WTC11 (cell line): ENCODE results near the gene KIF3A. TPM values are rescaled to one million over a fixed set of nuclear protein-coding genes. Genes with fewer than 3 reads are reported as not detected.

Experiments
- ATAC-seq: fragments of 200-7000 bp; cut with Tn5 transposase; 2 replicates; pipeline ENCODE4 v1.10.0; 2021; ENCODE audit warnings: mild to moderate bottlenecking, moderate library complexity
- CTCF ChIA-PET: fragments of 300-600 bp; sonication (Branson Sonifier 250); formaldehyde crosslinking; loops from one replicate; lab custom pipeline; 2021; ENCODE audit warnings: antibody characterized with exemption; lab: Charles Lee
- POLR2A ChIA-PET: fragments of 350-600 bp; sonication (Branson Sonifier 250); formaldehyde crosslinking; loops from one replicate; lab custom pipeline; 2021; ENCODE audit warnings: antibody characterized with exemption; lab: Charles Lee
- DNase-seq: peaks from one replicate; pipeline ENCODE4 v3.0.0; 2021; ENCODE audit warnings: low spot score
- H3K27ac Mint-ChIP-seq: 2 replicates; pipeline ENCODE4 v1.8.0; 2021; ENCODE audit warnings: mixed read lengths
- H3K27me3 Mint-ChIP-seq: 2 replicates; pipeline ENCODE4 v1.8.0; 2021; ENCODE audit warnings: low read depth, mild to moderate bottlenecking, moderate library complexity, mixed read lengths
- H3K36me3 Mint-ChIP-seq: 2 replicates; pipeline ENCODE4 v1.8.0; 2021; ENCODE audit warnings: mixed read lengths
- H3K4me1 Mint-ChIP-seq: 2 replicates; pipeline ENCODE4 v1.8.0; 2022; ENCODE audit warnings: mixed read lengths
- H3K4me3 Mint-ChIP-seq: 2 replicates; pipeline ENCODE4 v1.8.0; 2021; ENCODE audit warnings: mild to moderate bottlenecking, moderate library complexity, mixed read lengths
- H3K9me3 Mint-ChIP-seq: 2 replicates; pipeline ENCODE4 v1.8.0; 2021; ENCODE audit warnings: mixed read lengths
- AFF4 ChIP-seq: sonication (generic); formaldehyde crosslinking; IDR thresholded peaks from 2 replicates; pipeline ENCODE4 v1.8.1; 2023; ENCODE audit warnings: mild to moderate bottlenecking, missing genetic modification reagents, borderline replicate concordance
- ATF2 ChIP-seq: sonication (generic); formaldehyde crosslinking; IDR thresholded peaks from 2 replicates; pipeline ENCODE4 v1.8.1; 2022; ENCODE audit warnings: low read depth, missing genetic modification reagents, borderline replicate concordance
- ATF3 ChIP-seq: sonication (generic); formaldehyde crosslinking; conservative IDR thresholded peaks from 2 replicates; pipeline ENCODE4 v1.8.1; 2022; ENCODE audit warnings: mild to moderate bottlenecking, missing genetic modification reagents
- CBFB ChIP-seq: sonication (generic); formaldehyde crosslinking; IDR thresholded peaks from 2 replicates; pipeline ENCODE4 v1.8.1; 2022; ENCODE audit warnings: mild to moderate bottlenecking, low read depth, missing genetic modification reagents
- CREM ChIP-seq: sonication (generic); formaldehyde crosslinking; IDR thresholded peaks from 2 replicates; pipeline ENCODE4 v1.8.1; 2022; ENCODE audit warnings: mild to moderate bottlenecking, missing genetic modification reagents, moderate library complexity
- ETV6 ChIP-seq: sonication (generic); formaldehyde crosslinking; IDR thresholded peaks from 2 replicates; pipeline ENCODE4 v1.8.1; 2022; ENCODE audit warnings: mild to moderate bottlenecking, missing genetic modification reagents
- FOXP1 ChIP-seq: sonication (generic); formaldehyde crosslinking; IDR thresholded peaks from 2 replicates; pipeline ENCODE4 v1.8.0; 2022; ENCODE audit warnings: missing genetic modification reagents, mild to moderate bottlenecking, moderate library complexity, borderline replicate concordance
- FOXP4 ChIP-seq: sonication (generic); formaldehyde crosslinking; IDR thresholded peaks from 2 replicates; pipeline ENCODE4 v1.8.0; 2022; ENCODE audit warnings: mild to moderate bottlenecking, missing genetic modification reagents
- HMGXB4 ChIP-seq: sonication (generic); formaldehyde crosslinking; IDR thresholded peaks from 2 replicates; pipeline ENCODE4 v1.8.1; 2023; ENCODE audit warnings: mild to moderate bottlenecking, moderate library complexity, missing genetic modification reagents
- MAX ChIP-seq: sonication (generic); formaldehyde crosslinking; IDR thresholded peaks from 2 replicates; pipeline ENCODE4 v1.8.0; 2022; ENCODE audit warnings: mild to moderate bottlenecking, missing genetic modification reagents
- MXD4 ChIP-seq: fragments of 250-450 bp; sonication (Bioruptor Pico); IDR thresholded peaks from 2 replicates; pipeline ENCODE4 v1.8.0; 2021; ENCODE audit warnings: mild to moderate bottlenecking, moderate library complexity, borderline replicate concordance
- MYBL2 ChIP-seq: sonication (generic); formaldehyde crosslinking; IDR thresholded peaks from 2 replicates; pipeline ENCODE4 v1.8.1; 2023; ENCODE audit warnings: mild to moderate bottlenecking, moderate library complexity, missing genetic modification reagents
- NFATC4 ChIP-seq: fragments of 250-450 bp; sonication (Bioruptor Pico); IDR thresholded peaks from 2 replicates; pipeline ENCODE4 v1.9.0; 2021; ENCODE audit warnings: mild to moderate bottlenecking
- NFE2L1 ChIP-seq: sonication (generic); formaldehyde crosslinking; IDR thresholded peaks from 2 replicates; pipeline ENCODE4 v1.8.1; 2023; ENCODE audit warnings: missing genetic modification reagents
- NFYB ChIP-seq: sonication (generic); formaldehyde crosslinking; conservative IDR thresholded peaks from 2 replicates; pipeline ENCODE4 v1.8.0; 2022; ENCODE audit warnings: low read depth, missing genetic modification reagents
- OVOL2 ChIP-seq: fragments of 250-450 bp; sonication (Bioruptor Pico); IDR thresholded peaks from 2 replicates; pipeline ENCODE4 v1.9.0; 2021; ENCODE audit warnings: mild to moderate bottlenecking, borderline replicate concordance
- SP1 ChIP-seq: sonication (generic); formaldehyde crosslinking; conservative IDR thresholded peaks from 2 replicates; pipeline ENCODE4 v1.8.1; 2022; ENCODE audit warnings: missing genetic modification reagents
- TCF7 ChIP-seq: sonication (generic); formaldehyde crosslinking; IDR thresholded peaks from 2 replicates; pipeline ENCODE4 v1.8.0; 2022; ENCODE audit warnings: mild to moderate bottlenecking, low read depth, missing genetic modification reagents, moderate library complexity
- ZBTB21 ChIP-seq: sonication (generic); formaldehyde crosslinking; IDR thresholded peaks from 2 replicates; pipeline ENCODE4 v1.8.1; 2023; ENCODE audit warnings: mild to moderate bottlenecking, missing genetic modification reagents, borderline replicate concordance
- ZBTB43 ChIP-seq: sonication (generic); formaldehyde crosslinking; IDR thresholded peaks from 2 replicates; pipeline ENCODE4 v1.8.1; 2023; ENCODE audit warnings: mild to moderate bottlenecking, missing genetic modification reagents
- ZMAT4 ChIP-seq: fragments of 250-450 bp; sonication (Bioruptor Pico); IDR thresholded peaks from 2 replicates; pipeline ENCODE4 v1.9.0; 2021; ENCODE audit warnings: mild to moderate bottlenecking
- total RNA-seq: library from RNA; stranded (reverse); gene quantifications from 3 replicates; pipeline ENCODE4 v1.2.3, GENCODE V29; 2021

KIF3A gene
- total RNA-seq, 1 experiment from 2014 or later: 10.1 TPM

GRCh38 chr5:132777209-132778069 lies 40.1 kb upstream of the KIF3A start, which contains the start of gene SEPTIN8:
Gene SEPTIN8, minus strand, starts transcription at chr5:132777239. Its CDS starts 102 bp downstream, at chr5:132777137.
- Mint-ChIP-seq H3K27ac (no peak within 1 kb of the TSS), H3K9me3 (no peaks in the 10 kb centered on the region), H3K36me3 (no peaks in the 10 kb centered on the region), H3K4me1 (peaks cover 23% of the 10 kb centered on the region), H3K4me3 (peak within 1 kb of the TSS; percentile 67), H3K27me3 (peaks cover 50% of the 10 kb centered on the region)
- CTCF ChIA-PET: interaction anchor here (0.6 to 4.5 kb wide), 11 partner anchors 22 to 251 kb away, joined by 3 to 26 read pairs (median 6); partner anchors contain the start of gene CCNI2
- no peak for TF ChIP-seq AFF4 (CRISPR knock-in tag)
- peak; percentile 61 for TF ChIP-seq MYBL2 (CRISPR knock-in tag)
- peak; percentile 65 for TF ChIP-seq SP1
- TF ChIP-seq HMGXB4 (CRISPR knock-in tag): peak; percentile 12; the same call in 1 of the 2 replicates
- peak; percentile 78; the same call in 1 of the 2 replicates for TF ChIP-seq FOXP1
- peak; percentile 44 for TF ChIP-seq MAX
- TF ChIP-seq TCF7 (CRISPR knock-in tag): peak; percentile 63; the same call in 1 of the 2 replicates
- TF ChIP-seq CREM (CRISPR knock-in tag): peak; percentile 53; the same call in 1 of the 2 replicates
- peak; percentile 46; the same call in 1 of the 2 replicates for TF ChIP-seq ETV6
- peak; percentile 53; the same call in 1 of the 2 replicates for TF ChIP-seq ZBTB43
- no peak for TF ChIP-seq NFYB
- TF ChIP-seq CBFB (CRISPR knock-in tag): no peak
- ATAC-seq: peak; percentile 57
- POLR2A ChIA-PET: interaction anchor here (0.6 kb wide), 2 partner anchors 131 to 132 kb away, joined by 3 read pairs; no protein-coding TSS in a partner anchor
- DNase-seq: peak; percentile 54

- Mint-ChIP-seq H3K4me3 (no peak overlapping the region), H3K27me3 (peaks cover 50% of the 10 kb centered on the region), H3K27ac (no peak overlapping the region), H3K36me3 (no peaks in the 10 kb centered on the region), H3K9me3 (no peaks in the 10 kb centered on the region), H3K4me1 (peaks cover 29% of the 10 kb centered on the region)
- ChIA-PET CTCF (interaction anchor here (0.6 to 4.5 kb wide), 8 partner anchors 22 to 250 kb away, joined by 3 to 26 read pairs (median 9); partner anchors contain the start of gene CCNI2), POLR2A (interaction anchor here (0.6 kb wide), 1 partner anchor 131 kb away, joined by 3 read pairs; no protein-coding TSS in a partner anchor)
- no peak for DNase-seq
- no peak; the same call in 1 of the 2 replicates for ATAC-seq
- no peak for TF ChIP-seq TCF7 (CRISPR knock-in tag)
- no peak for TF ChIP-seq NFE2L1 (CRISPR knock-in tag)
- no peak for TF ChIP-seq ZMAT4 (CRISPR knock-in tag)
- TF ChIP-seq ATF2: no peak
- TF ChIP-seq SP1: no peak
- TF ChIP-seq NFATC4 (CRISPR knock-in tag): no peak
- no peak for TF ChIP-seq FOXP4 (CRISPR knock-in tag)
- no peak for TF ChIP-seq ZBTB21 (CRISPR knock-in tag)
- TF ChIP-seq MXD4: no peak
- no peak for TF ChIP-seq ATF3 (CRISPR knock-in tag)
- no peak for TF ChIP-seq OVOL2
Measured at GRCh38 chr5:132776938-132777208, 39.5 kb upstream of the KIF3A start.
